Measurements from ENCODE around the gene GIMAP7. TPM values are rescaled to one million over a fixed set of nuclear protein-coding genes. Genes with fewer than 3 reads are reported as not detected.

GIMAP7 gene
- total RNA-seq, 1 experiment from 2014 or later: 0.25 TPM

- TF ChIP-seq ELF1 (IDR thresholded peaks at IDR 0.05; ENCODE audit: borderline replicate concordance, low read depth): no peak
Observed at GRCh38 chr7:150468241-150468640, 46.4 kb upstream of the GIMAP7 start (continued).

- POLR2A ChIA-PET: no interaction called here
- H3K36me3 ChIP-seq (ENCODE audit: control insufficient read depth in 1 of 2, insufficient read depth in 2 of 2, low read length in 2 of 2): no peaks in the 10 kb centered on the region
- H2AFZ ChIP-seq (ENCODE audit: low read depth, low read length, poor library complexity, severe bottlenecking): no peak overlapping the region
- no peaks in the 10 kb centered on the region for H3K79me2 ChIP-seq (ENCODE audit: insufficient read depth, low read length)
- ATAC-seq (no peak), DNase-seq (ENCODE audit: low read depth, low spot score) (no peak)
- H3K4me1 ChIP-seq (ENCODE audit: control insufficient read depth in 1 of 2, insufficient read depth in 2 of 2, low read length in 2 of 2): no peaks in the 10 kb centered on the region
- RAD21 ChIA-PET (ENCODE audit: low non-redundant PET in 1 of 2, low total read pairs in 2 of 2, uncharacterized antibody in 2 of 2, unreplicated experiment in 2 of 2): no interaction called here
- no peak overlapping the region for H3K4me3 ChIP-seq (replicated peaks in 1 of 2; ENCODE audit: low read depth in 1 of 2, low read length in 2 of 2)
- no peak overlapping the region for H3K27ac ChIP-seq (ENCODE audit: low read depth, low read length)
- no peak overlapping the region for H3K9ac ChIP-seq (ENCODE audit: low read length)
- H3K9me3 ChIP-seq (ENCODE audit: control insufficient read depth in 1 of 2, insufficient read depth in 1 of 2, low read depth in 1 of 2, low read length in 2 of 2): no peaks in the 10 kb centered on the region
- no peaks in the 10 kb centered on the region for H4K20me1 ChIP-seq (ENCODE audit: insufficient read depth)
- no peak for TF ChIP-seq EZH2 (IDR thresholded peaks at IDR 0.05)
- no peak for TF ChIP-seq POLR2AphosphoS5 (IDR thresholded peaks at IDR 0.05; ENCODE audit: low read depth, low read length)
- no peak for TF ChIP-seq SRF (IDR thresholded peaks at IDR 0.05; ENCODE audit: low read depth)
- no peak for TF ChIP-seq CEBPB (IDR thresholded peaks at IDR 0.05; ENCODE audit: low read depth)
- TF ChIP-seq JUND (IDR thresholded peaks at IDR 0.05): no peak
- no peak for TF ChIP-seq REST (IDR thresholded peaks at IDR 0.05; ENCODE audit: low read depth)
- no peak for TF ChIP-seq ZBTB33 (IDR thresholded peaks at IDR 0.05; ENCODE audit: extremely low read depth, insufficient replicate concordance, low read length)
- TF ChIP-seq EGR1 (IDR thresholded peaks at IDR 0.05; ENCODE audit: low read depth): no peak
- TF ChIP-seq CTCF (IDR thresholded peaks at IDR 0.05 in 2 of 3, conservative IDR thresholded peaks at IDR 0.05 in 1 of 3; ENCODE audit: borderline replicate concordance in 1 of 3, insufficient read depth in 1 of 3, low read depth in 2 of 3, low read length in 2 of 3): no peak
- TF ChIP-seq YY1 (IDR thresholded peaks at IDR 0.05; ENCODE audit: extremely low read depth, insufficient replicate concordance, low read depth, low read length): no peak
- CTCF ChIA-PET: no interaction called here
- H3K4me2 ChIP-seq (ENCODE audit: low read length): no peak overlapping the region
- no peaks in the 10 kb centered on the region for H3K9me2 ChIP-seq (ENCODE audit: insufficient read depth)
- intact Hi-C loops (cut with micrococcal nuclease): no loop called here
- H3K27me3 ChIP-seq (ENCODE audit: insufficient read depth, low read length): peaks cover 33% of the 10 kb centered on the region
- BruUV-seq (replicated peaks): no TSS peak
Observed at GRCh38 chr7:150471886-150472285, 42.8 kb upstream of the GIMAP7 start.
